GM12878 (cell line): ENCODE data around the gene FOXR1. TPM values are rescaled to one million over a fixed set of nuclear protein-coding genes. Genes with fewer than 3 reads are reported as not detected.

Source experiments
- ATAC-seq: fragments of 200-7000 bp; cut with Tn5 transposase; 3 replicates; pipeline ENCODE4 v1.9.1; 2020; ENCODE audit warnings: mild to moderate bottlenecking, moderate library complexity
- BruUV-seq: library from RNA; stranded (reverse); fragments of 400-500 nt; replicated peaks from 2 replicates; lab custom pipeline; 2021; lab: Mats Ljungman, UMichigan
- CTCF ChIA-PET: fragments of 300-600 bp; sonication (Branson Sonifier 250); formaldehyde crosslinking; extraction: SDS; loops from one replicate; lab custom pipeline; 2021; ENCODE audit warnings: inconsistent platforms; lab: Yijun Ruan, JAX
- POLR2A ChIA-PET: fragments of 350-600 bp; formaldehyde crosslinking; extraction: SDS; loops from one replicate; lab custom pipeline; 2021; ENCODE audit warnings: inconsistent platforms; lab: Charles Lee
- RAD21 ChIA-PET: fragments of 300-600 bp; sonication (Branson Sonifier 250); formaldehyde crosslinking; loops from one replicate; lab custom pipeline; 2023; ENCODE audit warnings: antibody characterized with exemption; ENCODE audit not compliant: unreplicated experiment; lab: Charles Lee
- SMC1A ChIA-PET: fragments of 300-600 bp; sonication (Branson Sonifier 250); formaldehyde crosslinking; loops from one replicate; lab custom pipeline; 2023; ENCODE audit not compliant: unreplicated experiment, uncharacterized antibody; lab: Charles Lee
- DNase-seq: peaks from one replicate; pipeline ENCODE4 v3.0.0-alpha.2; 2011; ENCODE audit warnings: low read depth, low spot score
- FAIRE-seq: peaks from 3 replicates; lab custom pipeline; 2011; peaks lifted over from hg19 to GRCh38; lab: Jason Lieb, UNC
- H2AFZ ChIP-seq: 2 replicates; pipeline ENCODE4 v1.6.0; 2011; ENCODE audit warnings: low read depth, low read length, control low read depth; ENCODE audit not compliant: control insufficient read depth
- H3K27ac ChIP-seq: 2 replicates; pipeline ENCODE4 v1.5.1; 2011; ENCODE audit warnings: control low read depth; ENCODE audit not compliant: control insufficient read depth, insufficient read depth
- H3K27me3 ChIP-seq, 2 experiments: replicated peaks in 1 of 2; 2 replicates each; pipeline versions ENCODE4 v1.6.0 to v1.6.1; 2011; ENCODE audit warnings: low read length in 1 of 2; ENCODE audit not compliant: control insufficient read depth in 2 of 2, insufficient read depth in 2 of 2
- H3K36me3 ChIP-seq, 2 experiments: 2 replicates each; pipeline ENCODE4 v1.5.1; 2011; ENCODE audit warnings: low read length in 1 of 2; ENCODE audit not compliant: control insufficient read depth in 2 of 2, insufficient read depth in 2 of 2
- H3K4me1 ChIP-seq: 2 replicates; pipeline ENCODE4 v1.6.1; 2011; ENCODE audit warnings: mild to moderate bottlenecking, low read length, moderate library complexity, mixed read lengths; ENCODE audit not compliant: control insufficient read depth, insufficient read depth
- H3K4me2 ChIP-seq: 2 replicates; pipeline ENCODE4 v1.6.0; 2011; ENCODE audit warnings: control low read depth; ENCODE audit not compliant: control insufficient read depth, insufficient read depth
- H3K4me3 ChIP-seq: fragments of 200-600 bp; sonication (generic); 2 replicates; pipeline ENCODE4 v1.5.1; 2016
- H3K79me2 ChIP-seq: 2 replicates; pipeline ENCODE4 v1.6.0; 2011; ENCODE audit warnings: low read length; ENCODE audit not compliant: control insufficient read depth, insufficient read depth
- H3K9ac ChIP-seq: 2 replicates; pipeline ENCODE4 v1.8.0; 2011; ENCODE audit warnings: low read length, control low read depth, mixed read lengths; ENCODE audit not compliant: control insufficient read depth, insufficient read depth
- H3K9me3 ChIP-seq: replicated peaks from 3 replicates; pipeline ENCODE4 v1.5.1; 2011; ENCODE audit warnings: mild to moderate bottlenecking, low read length; ENCODE audit not compliant: control insufficient read depth, insufficient read depth
- H4K20me1 ChIP-seq: 2 replicates; pipeline ENCODE4 v1.6.0; 2011; ENCODE audit not compliant: control insufficient read depth, insufficient read depth
- ATF7 ChIP-seq: fragments of 450-650 bp; IDR thresholded peaks from 2 replicates; pipeline ENCODE4 v1.6.1; 2016; ENCODE audit warnings: low read depth, mild to moderate bottlenecking
- BHLHE40 ChIP-seq, 2 experiments: fragments of 450-650 bp in 1 of 2; IDR thresholded peaks; 2 replicates each; pipeline ENCODE4 v1.6.1; 2011 to 2017; ENCODE audit warnings: low read depth in 2 of 2, borderline replicate concordance in 1 of 2, improper control_type of control experiment in 1 of 2, low read length in 1 of 2, mild to moderate bottlenecking in 1 of 2
- FOXK2 ChIP-seq: fragments of 450-650 bp; IDR thresholded peaks from 2 replicates; pipeline ENCODE4 v1.6.1; 2017; ENCODE audit warnings: mild to moderate bottlenecking, moderate library complexity
- GABPA ChIP-seq: IDR thresholded peaks from 2 replicates; pipeline ENCODE4 v1.6.1; 2014; ENCODE audit warnings: antibody characterized with exemption, low read depth, mild to moderate bottlenecking, inconsistent platforms
- IKZF1 ChIP-seq: fragments of 450-650 bp; conservative IDR thresholded peaks from 2 replicates; pipeline ENCODE4 v1.6.1; 2017; ENCODE audit warnings: antibody characterized with exemption, mild to moderate bottlenecking
- IKZF2 ChIP-seq, 2 experiments: fragments of 450-650 bp; IDR thresholded peaks; 2 replicates each; pipeline ENCODE4 v1.6.1; 2017; ENCODE audit warnings: mild to moderate bottlenecking in 2 of 2, moderate library complexity in 2 of 2
- KAT2A ChIP-seq: conservative IDR thresholded peaks from 2 replicates; pipeline ENCODE4 v1.6.1; 2011; ENCODE audit warnings: low read depth, low read length; ENCODE audit not compliant: control insufficient read depth
- RUNX3 ChIP-seq: IDR thresholded peaks from 2 replicates; pipeline ENCODE4 v1.6.1; 2012; ENCODE audit warnings: low read length, inconsistent platforms
- SMAD5 ChIP-seq: IDR thresholded peaks from 2 replicates; pipeline ENCODE4 v1.6.1; 2016; ENCODE audit warnings: antibody characterized with exemption, low read depth
- WGBS: methylation state at CpG from one replicate; pipeline ENCODE4 v1.1.6; 2016; ENCODE audit warnings: low lambda C conversion rate; ENCODE audit not compliant: insufficient replicate concordance, insufficient coverage; ENCODE audit errors: missing lambda C conversion rate; 5-methylcytosine and 5-hydroxymethylcytosine counted together
- in situ Hi-C: fragments of 300-500 bp; cut with MboI; formaldehyde crosslinking; loops from 9 replicates; pipeline ENCODE4 v1.14.3; 2018; ENCODE audit warnings: mixed read lengths
- intact Hi-C: fragments of 100-400 bp; cut with micrococcal nuclease; formaldehyde crosslinking; loops from one replicate; pipeline ENCODE4 v1.14.2; 2022; ENCODE audit not compliant: unreplicated experiment
- polyA plus RNA-seq, 11 experiments: library from polyadenylated mRNA; depleted of rRNA in 4 of 11; unstranded in 6 of 11; stranded (reverse) in 5 of 11; fragments of >200 nt; fragmentation: Nextera tagmentation in 4 of 11; fragmentation: Illumina TruSeq in 1 of 11; extraction: Ambion mirVana in 4 of 11; extraction: Trizol in 1 of 11; gene quantifications; 1 replicate in 1 of 11; 2 replicates in 10 of 11; pipeline versions ENCODE4 v1.2.1 to v1.2.3, GENCODE V29; 2011 to 2016; ENCODE audit warnings: inconsistent platforms in 2 of 11, missing spikeins in 2 of 11, low read depth in 1 of 11
- total RNA-seq, 4 experiments: library from RNA; depleted of rRNA in 3 of 4; stranded (reverse); fragments of >200 nt in 3 of 4; fragmentation: Illumina TruSeq in 1 of 4; extraction: Trizol in 1 of 4; gene quantifications; 2 replicates each; pipeline versions ENCODE4 v1.2.1 to v1.2.3, GENCODE V29; 2013 to 2021
- TF ChIP-seq, protein P1 (sequence below): fragments of 450-650 bp; IDR thresholded peaks from 2 replicates; pipeline ENCODE4 v1.6.1; 2016; ENCODE audit warnings: mild to moderate bottlenecking, moderate library complexity, borderline replicate concordance
- TF ChIP-seq, protein P2 (sequence below): fragments of 450-650 bp; IDR thresholded peaks from 2 replicates; pipeline ENCODE4 v1.6.1; 2017; ENCODE audit warnings: low read depth, mild to moderate bottlenecking, moderate library complexity

The FOXR1 gene
- total and polyA plus RNA-seq, 10 of the 15 experiments (the other 5 are each of a cell fraction or from before 2014, with no cell fraction given) = not detected

DNA sequence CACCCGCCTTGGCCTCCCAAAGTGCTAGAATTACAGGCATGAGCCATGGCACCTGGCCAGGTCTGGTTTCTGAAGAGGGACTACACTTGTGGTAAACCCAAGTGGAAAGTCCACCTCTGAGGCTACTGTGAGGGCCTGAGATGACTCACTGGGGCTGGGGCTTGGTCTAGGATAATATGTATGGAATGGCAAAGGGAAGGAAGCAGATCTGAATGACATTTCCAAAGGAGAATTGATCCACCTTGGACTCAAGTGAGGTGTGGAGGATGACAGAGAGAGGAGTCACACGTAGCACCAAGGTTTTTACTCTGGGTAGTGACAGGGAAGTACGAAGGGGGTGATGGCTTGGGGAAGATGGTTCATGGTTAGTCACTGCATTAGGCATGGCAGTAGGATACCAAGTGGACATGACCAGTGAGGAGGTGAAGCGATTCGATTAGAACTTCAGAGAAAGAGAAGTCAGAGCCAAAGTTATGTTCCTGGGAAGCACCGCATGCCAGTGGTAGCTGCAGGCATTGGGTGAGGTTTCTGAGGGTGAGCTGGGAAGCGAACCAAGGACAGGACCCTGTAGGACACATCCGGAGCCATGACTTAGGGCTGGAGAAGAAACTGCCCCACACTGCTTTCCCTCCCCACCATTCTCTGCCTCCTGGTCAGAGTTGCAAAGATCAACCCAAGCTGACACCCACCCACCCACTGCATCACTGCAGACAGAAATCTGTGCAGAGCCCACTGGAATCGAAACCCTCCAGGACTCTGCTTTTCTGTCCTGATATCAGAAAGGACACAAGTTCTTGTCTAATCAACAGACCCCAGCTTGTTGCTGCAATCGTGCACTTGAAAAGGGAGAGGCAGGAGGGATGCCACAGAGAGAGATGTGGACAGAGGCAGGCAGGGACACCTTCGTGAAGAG is 32.8 kb upstream of the FOXR1 start:
- Histone ChIP-seq H4K20me1 (no peaks in the 10 kb centered on the region), H2AFZ (no peak overlapping the region), H3K27ac (no peak overlapping the region), H3K9ac (no peak overlapping the region), H3K9me3 (no peaks in the 10 kb centered on the region), H3K27me3 (no peaks in the 10 kb centered on the region), H3K79me2 (no peaks in the 10 kb centered on the region), H3K4me2 (no peak overlapping the region), H3K4me1 (peaks cover 14% of the 10 kb centered on the region), H3K36me3 (no peaks in the 10 kb centered on the region), H3K4me3 (no peak overlapping the region)
- 36% methylated on average over 11 of the region's 11 CpGs for WGBS
- in situ Hi-C loops = no loop called here
- DNase-seq (no peak), ATAC-seq (no peak), FAIRE-seq (no peak)
- POLR2A ChIA-PET = interaction anchor here (0.6 to 0.7 kb wide), 2 partner anchors 59 to 103 kb away, joined by 3 read pairs; no protein-coding TSS in a partner anchor
- SMC1A ChIA-PET = no interaction called here
- RAD21 ChIA-PET = no interaction called here
- CTCF ChIA-PET = interaction anchor here (1.4 to 2.7 kb wide), 3 partner anchors 8 to 249 kb away, joined by 4 to 18 read pairs (median 5); no protein-coding TSS in a partner anchor
- no TSS peak for BruUV-seq
- intact Hi-C loops = no loop called here
- TF ChIP-seq IKZF2 (IDR thresholded peaks at IDR 0.05) (peak; percentile 16 to 30; a peak in 2 of 4 replicates), IKZF1 (peak; percentile 57), GABPA (no peak), RUNX3 (peak; percentile 59; the same call in 1 of the 2 replicates), ATF7 (no peak), BHLHE40 (IDR thresholded peaks at IDR 0.05; ENCODE audit: borderline replicate concordance in 1 of 2, low read depth in 2 of 2, low read length in 1 of 2) (0 out of 4 replicates have a peak, but pooled peaks of 1 of the 2 experiments have one; percentile 11), SMAD5 (no peak), FOXK2 (no peak), KAT2A (no peak)
- TF ChIP-seq, protein P1, sequence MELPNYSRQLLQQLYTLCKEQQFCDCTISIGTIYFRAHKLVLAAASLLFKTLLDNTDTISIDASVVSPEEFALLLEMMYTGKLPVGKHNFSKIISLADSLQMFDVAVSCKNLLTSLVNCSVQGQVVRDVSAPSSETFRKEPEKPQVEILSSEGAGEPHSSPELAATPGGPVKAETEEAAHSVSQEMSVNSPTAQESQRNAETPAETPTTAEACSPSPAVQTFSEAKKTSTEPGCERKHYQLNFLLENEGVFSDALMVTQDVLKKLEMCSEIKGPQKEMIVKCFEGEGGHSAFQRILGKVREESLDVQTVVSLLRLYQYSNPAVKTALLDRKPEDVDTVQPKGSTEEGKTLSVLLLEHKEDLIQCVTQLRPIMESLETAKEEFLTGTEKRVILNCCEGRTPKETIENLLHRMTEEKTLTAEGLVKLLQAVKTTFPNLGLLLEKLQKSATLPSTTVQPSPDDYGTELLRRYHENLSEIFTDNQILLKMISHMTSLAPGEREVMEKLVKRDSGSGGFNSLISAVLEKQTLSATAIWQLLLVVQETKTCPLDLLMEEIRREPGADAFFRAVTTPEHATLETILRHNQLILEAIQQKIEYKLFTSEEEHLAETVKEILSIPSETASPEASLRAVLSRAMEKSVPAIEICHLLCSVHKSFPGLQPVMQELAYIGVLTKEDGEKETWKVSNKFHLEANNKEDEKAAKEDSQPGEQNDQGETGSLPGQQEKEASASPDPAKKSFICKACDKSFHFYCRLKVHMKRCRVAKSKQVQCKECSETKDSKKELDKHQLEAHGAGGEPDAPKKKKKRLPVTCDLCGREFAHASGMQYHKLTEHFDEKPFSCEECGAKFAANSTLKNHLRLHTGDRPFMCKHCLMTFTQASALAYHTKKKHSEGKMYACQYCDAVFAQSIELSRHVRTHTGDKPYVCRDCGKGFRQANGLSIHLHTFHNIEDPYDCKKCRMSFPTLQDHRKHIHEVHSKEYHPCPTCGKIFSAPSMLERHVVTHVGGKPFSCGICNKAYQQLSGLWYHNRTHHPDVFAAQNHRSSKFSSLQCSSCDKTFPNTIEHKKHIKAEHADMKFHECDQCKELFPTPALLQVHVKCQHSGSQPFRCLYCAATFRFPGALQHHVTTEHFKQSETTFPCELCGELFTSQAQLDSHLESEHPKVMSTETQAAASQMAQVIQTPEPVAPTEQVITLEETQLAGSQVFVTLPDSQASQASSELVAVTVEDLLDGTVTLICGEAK = no peak
- TF ChIP-seq, protein P2, sequence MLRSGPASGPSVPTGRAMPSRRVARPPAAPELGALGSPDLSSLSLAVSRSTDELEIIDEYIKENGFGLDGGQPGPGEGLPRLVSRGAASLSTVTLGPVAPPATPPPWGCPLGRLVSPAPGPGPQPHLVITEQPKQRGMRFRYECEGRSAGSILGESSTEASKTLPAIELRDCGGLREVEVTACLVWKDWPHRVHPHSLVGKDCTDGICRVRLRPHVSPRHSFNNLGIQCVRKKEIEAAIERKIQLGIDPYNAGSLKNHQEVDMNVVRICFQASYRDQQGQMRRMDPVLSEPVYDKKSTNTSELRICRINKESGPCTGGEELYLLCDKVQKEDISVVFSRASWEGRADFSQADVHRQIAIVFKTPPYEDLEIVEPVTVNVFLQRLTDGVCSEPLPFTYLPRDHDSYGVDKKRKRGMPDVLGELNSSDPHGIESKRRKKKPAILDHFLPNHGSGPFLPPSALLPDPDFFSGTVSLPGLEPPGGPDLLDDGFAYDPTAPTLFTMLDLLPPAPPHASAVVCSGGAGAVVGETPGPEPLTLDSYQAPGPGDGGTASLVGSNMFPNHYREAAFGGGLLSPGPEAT = no peak
